Colonic mucosa (tissue), 4 donors: ENCODE data around the gene SMTNL2. TPM values are rescaled to one million over a fixed set of nuclear protein-coding genes. Genes with fewer than 3 reads are reported as not detected.
"Not testable (repeated sequence)": the region's sequence is repeated elsewhere in the genome, so short reads cannot be mapped to it uniquely, and the experiment has no call there.

ENCODE experiments used
- DNase-seq: peaks from one replicate; pipeline ENCODE4 v3.0.0-alpha.2; 2020
- H3K27ac ChIP-seq: fragments of 200-600 bp; one replicate; pipeline ENCODE4 v1.8.0; 2021
- H3K27me3 ChIP-seq: fragments of 200-600 bp; one replicate; pipeline ENCODE4 v1.8.0; 2021
- H3K36me3 ChIP-seq: fragments of 200-600 bp; one replicate; pipeline ENCODE4 v1.8.0; 2021
- H3K4me1 ChIP-seq: fragments of 200-600 bp; one replicate; pipeline ENCODE4 v1.8.0; 2021; ENCODE audit warnings: mild to moderate bottlenecking
- H3K4me3 ChIP-seq: fragments of 200-600 bp; one replicate; pipeline ENCODE4 v1.8.0; 2021
- H3K9ac ChIP-seq, 2 donors: one replicate each; pipeline ENCODE4 v1.7.0; 2013; ENCODE audit warnings: control low read depth in 2 of 2, low read depth in 2 of 2, low read length in 2 of 2
- H3K9me3 ChIP-seq: fragments of 200-600 bp; one replicate; pipeline ENCODE4 v1.8.0; 2021
- intact Hi-C: fragments of 100-400 bp; cut with DNase I; formaldehyde crosslinking; loops from one replicate; pipeline ENCODE4 v1.14.1; 2022
- total RNA-seq, 2 donors: library from RNA; stranded (reverse); fragmentation: NEBNext Ultra II Directional in 1 of 2; extraction: Animal tissue kit (Norgen Biotek cat#: 25700) in 1 of 2; gene quantifications; one replicate each; pipeline ENCODE4 v1.2.1, GENCODE V29; 2021
- TF ChIP-seq, protein P1 (sequence below): fragments of 200-600 bp; IDR thresholded peaks from one replicate; pipeline ENCODE4 v1.8.0; 2022; ENCODE audit warnings: antibody characterized with exemption, mild to moderate bottlenecking
- donor health status: healthy.
- donor health status: DM: no; HTN: no; CAD: no.
- donor health status: DM: no; HTN: no; CAD: no.

The SMTNL2 gene
- total RNA-seq, 2 donors from 2014 or later, result 0.27 TPM; not detected in 1

DNA sequence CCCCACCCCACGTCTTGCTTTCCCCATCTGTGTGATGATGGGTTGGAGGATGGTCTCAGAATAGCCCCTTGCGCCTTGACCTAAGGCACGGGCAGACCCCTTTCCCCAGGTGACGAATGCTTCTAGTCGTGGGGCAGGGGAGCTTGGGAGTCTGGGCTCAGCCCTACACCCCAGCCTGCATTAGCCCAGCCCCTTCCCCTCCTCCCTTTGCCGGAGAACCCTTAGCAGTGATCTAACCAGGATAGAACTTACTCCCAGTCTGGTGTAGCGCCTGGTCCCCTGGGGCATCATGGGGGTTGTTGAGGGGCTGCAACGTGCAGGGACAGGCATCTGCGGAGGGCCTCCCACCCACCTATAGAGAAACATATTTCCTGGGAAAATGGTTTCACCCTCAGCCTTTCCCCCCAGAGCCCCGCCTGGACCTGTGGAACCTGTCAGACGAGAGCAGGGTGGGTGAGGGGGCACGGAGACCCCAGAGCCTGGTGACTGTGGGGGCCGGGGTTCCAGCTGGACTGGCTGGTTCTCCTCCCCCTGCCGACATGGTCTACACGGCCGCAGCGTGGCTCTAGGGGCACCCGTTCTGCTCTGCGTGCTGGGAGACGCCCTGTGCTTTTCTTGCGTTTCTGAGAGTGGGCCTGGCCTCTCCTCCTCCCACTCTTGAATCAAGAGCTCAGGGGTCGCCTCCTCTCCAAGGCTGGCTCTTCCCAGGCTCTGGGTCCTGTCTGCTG lies 4.7 kb downstream of the SMTNL2 start:
- Histone ChIP-seq H3K36me3 (no peaks in the 10 kb centered on the region), H3K4me1 (peaks cover 3% of the 10 kb centered on the region), H3K27me3 (peaks cover 14% of the 10 kb centered on the region), H3K9me3 (no peaks in the 10 kb centered on the region), H3K9ac (no peak overlapping the region), H3K4me3 (no peak overlapping the region), H3K27ac (no peak overlapping the region)
- intact Hi-C loops, result no loop called here
- DNase-seq, result no peak
- TF ChIP-seq, protein P1, sequence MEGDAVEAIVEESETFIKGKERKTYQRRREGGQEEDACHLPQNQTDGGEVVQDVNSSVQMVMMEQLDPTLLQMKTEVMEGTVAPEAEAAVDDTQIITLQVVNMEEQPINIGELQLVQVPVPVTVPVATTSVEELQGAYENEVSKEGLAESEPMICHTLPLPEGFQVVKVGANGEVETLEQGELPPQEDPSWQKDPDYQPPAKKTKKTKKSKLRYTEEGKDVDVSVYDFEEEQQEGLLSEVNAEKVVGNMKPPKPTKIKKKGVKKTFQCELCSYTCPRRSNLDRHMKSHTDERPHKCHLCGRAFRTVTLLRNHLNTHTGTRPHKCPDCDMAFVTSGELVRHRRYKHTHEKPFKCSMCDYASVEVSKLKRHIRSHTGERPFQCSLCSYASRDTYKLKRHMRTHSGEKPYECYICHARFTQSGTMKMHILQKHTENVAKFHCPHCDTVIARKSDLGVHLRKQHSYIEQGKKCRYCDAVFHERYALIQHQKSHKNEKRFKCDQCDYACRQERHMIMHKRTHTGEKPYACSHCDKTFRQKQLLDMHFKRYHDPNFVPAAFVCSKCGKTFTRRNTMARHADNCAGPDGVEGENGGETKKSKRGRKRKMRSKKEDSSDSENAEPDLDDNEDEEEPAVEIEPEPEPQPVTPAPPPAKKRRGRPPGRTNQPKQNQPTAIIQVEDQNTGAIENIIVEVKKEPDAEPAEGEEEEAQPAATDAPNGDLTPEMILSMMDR, result no peak

DNA sequence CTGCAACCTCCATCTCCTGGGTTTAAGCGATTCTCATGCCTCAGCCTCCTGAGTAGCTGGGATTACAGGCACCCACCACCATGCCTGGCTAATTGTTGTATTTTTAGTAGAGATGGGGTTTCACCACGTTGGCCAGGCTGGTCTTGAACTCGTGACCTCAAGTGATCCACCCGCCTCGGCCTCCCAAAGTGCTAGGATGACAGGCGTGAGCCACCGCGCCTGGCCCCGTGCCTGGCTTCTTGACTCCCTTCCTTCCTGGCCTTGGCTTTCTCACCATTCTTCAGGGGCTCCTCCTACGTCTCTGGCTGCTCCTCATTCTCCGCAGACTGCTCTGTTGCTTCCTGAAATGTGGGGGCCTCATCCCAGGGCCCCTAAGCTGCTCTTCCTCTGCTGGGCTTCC lies 5.7 kb downstream of the SMTNL2 start:
- DNase-seq, H3K36me3 ChIP-seq, H3K9me3 ChIP-seq, H3K9ac ChIP-seq, H3K27me3 ChIP-seq, H3K4me3 ChIP-seq, H3K27ac ChIP-seq, H3K4me1 ChIP-seq: not testable (repeated sequence)
- intact Hi-C loops, result loop anchor here (10.0 kb wide), 1 partner anchor 65 kb away; no protein-coding TSS in a partner anchor

- Histone ChIP-seq H3K27ac (no peak overlapping the region), H3K9ac (no peak overlapping the region), H3K9me3 (no peaks in the 10 kb centered on the region), H3K27me3 (no peaks in the 10 kb centered on the region), H3K4me3 (no peak overlapping the region), H3K36me3 (no peaks in the 10 kb centered on the region), H3K4me1 (no peaks in the 10 kb centered on the region)
- TF ChIP-seq, protein P1, result no peak
- no peak for DNase-seq
- intact Hi-C loops, result loop anchor here (10.0 kb wide), 1 partner anchor 64 kb away; no protein-coding TSS in a partner anchor
These were observed 6.7 kb downstream of the SMTNL2 start for GRCh38 chr17:4590981-4591453.

DNA sequence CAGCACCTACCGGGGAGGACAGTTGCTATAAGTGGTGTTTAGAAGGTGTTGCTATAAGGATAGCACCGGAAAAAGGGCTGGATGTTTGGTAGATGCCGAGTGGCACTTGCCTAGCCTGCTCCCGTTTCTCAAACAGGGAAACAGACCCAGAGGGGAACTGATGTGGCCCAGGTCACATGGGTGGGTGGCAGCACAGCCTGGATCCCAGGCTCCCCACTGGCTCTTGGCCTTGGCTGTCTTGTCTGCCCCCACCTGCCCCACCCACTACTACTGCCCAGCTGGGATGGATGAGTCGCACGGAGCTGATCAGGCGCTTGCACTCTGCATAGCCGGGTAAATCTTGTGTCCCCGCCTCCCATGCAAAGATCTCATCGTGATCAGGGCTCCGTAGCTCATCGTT lies 7.2 kb downstream of the SMTNL2 start:
- no peak for DNase-seq
- no peak overlapping the region for H3K27ac ChIP-seq

GRCh38 chr17:4592240-4593005 lies 8.1 kb downstream of the SMTNL2 start:
- TF ChIP-seq, protein P1, result no peak
- Histone ChIP-seq H3K9me3 (no peaks in the 10 kb centered on the region), H3K27me3 (no peaks in the 10 kb centered on the region), H3K4me1 (no peaks in the 10 kb centered on the region), H3K27ac (no peak overlapping the region), H3K9ac (no peak overlapping the region), H3K36me3 (no peaks in the 10 kb centered on the region), H3K4me3 (no peak overlapping the region)
- no peak for DNase-seq
- intact Hi-C loops, result loop anchor here (10.0 kb wide), 1 partner anchor 62 kb away; no protein-coding TSS in a partner anchor

More for the DNA sequence above, 7.2 kb downstream of the SMTNL2 start:
- H3K4me3 ChIP-seq, result no peak overlapping the region
- H3K9ac ChIP-seq, result no peak overlapping the region
- no peaks in the 10 kb centered on the region for H3K9me3 ChIP-seq
- H3K4me1 ChIP-seq, result no peaks in the 10 kb centered on the region
- no peaks in the 10 kb centered on the region for H3K36me3 ChIP-seq
- intact Hi-C loops, result loop anchor here (10.0 kb wide), 1 partner anchor 63 kb away; no protein-coding TSS in a partner anchor
- TF ChIP-seq, protein P1, result no peak
- H3K27me3 ChIP-seq, result no peaks in the 10 kb centered on the region
